ACHN (cell line): ENCODE measurements around the gene SMPD4.
"Not testable (repeated sequence)": the region's sequence is repeated elsewhere in the genome, so short reads cannot be mapped to it uniquely, and the experiment has no call there.

Source experiments
- DNase-seq: peaks from one replicate; pipeline ENCODE4 v3.0.0-alpha.2; 2015
- in situ Hi-C: cut with HindIII; loops from 2 replicates; pipeline ENCODE4 v1.10.0; 2017; ENCODE audit warnings: low sequenced_read_pairs, low pct_ligation_motif_present, low pct_unique_long_range_greater_than_20kb

The SMPD4 gene

GRCh38 chr2:130187859-130188792 lies 6.7 kb upstream of the SMPD4 start:
- DNase-seq, in situ Hi-C loops: not testable (repeated sequence)

- in situ Hi-C loops: no loop called here
Observed at GRCh38 chr2:130187268-130187667, 5.9 kb upstream of the SMPD4 start.

GRCh38 chr2:130186391-130186790 lies 5.0 kb upstream of the SMPD4 start:
- DNase-seq: no peak
- in situ Hi-C loops: no loop called here

More at GRCh38 chr2:130187268-130187667, 5.9 kb upstream of the SMPD4 start:
- no peak for DNase-seq

GRCh38 chr2:130185896-130186295 lies 4.5 kb upstream of the SMPD4 start:
- in situ Hi-C loops: no loop called here

GRCh38 chr2:130185436-130185835 lies 4.0 kb upstream of the SMPD4 start:
- no peak for DNase-seq
- in situ Hi-C loops: no loop called here

More at GRCh38 chr2:130185896-130186295, 4.5 kb upstream of the SMPD4 start:
- no peak for DNase-seq

GRCh38 chr2:130183512-130184373 lies 2.3 kb upstream of the SMPD4 start:
- no peak for DNase-seq
- in situ Hi-C loops: no loop called here

GRCh38 chr2:130182826-130183511 lies 1.6 kb upstream of the SMPD4 start:
- DNase-seq, in situ Hi-C loops: not testable (repeated sequence)

GRCh38 chr2:130181880-130182682 lies 679 bp upstream of the SMPD4 start, which contains the start of gene MZT2B:
MZT2B (plus strand) TSS chr2:130182262; CDS start chr2:130182283, 21 bp downstream.
- peak; percentile 84 for DNase-seq
- in situ Hi-C loops: not testable (repeated sequence)

GRCh38 chr2:130180404-130181324 lies 738 bp downstream of the SMPD4 start:
- DNase-seq: peak; percentile 20
- in situ Hi-C loops: not testable (repeated sequence)

GRCh38 chr2:130174866-130175265 lies 6.5 kb downstream of the SMPD4 start:
- in situ Hi-C loops, DNase-seq: not testable (repeated sequence)

- in situ Hi-C loops: no loop called here
- DNase-seq: no peak
Observed at GRCh38 chr2:130169896-130170295, 11.5 kb downstream of the SMPD4 start.

- DNase-seq, in situ Hi-C loops: not testable (repeated sequence)
Observed at GRCh38 chr2:130169163-130169562, 12.2 kb downstream of the SMPD4 start.

GRCh38 chr2:130166611-130167010 lies 14.8 kb downstream of the SMPD4 start:
- DNase-seq, in situ Hi-C loops: not testable (repeated sequence)

GRCh38 chr2:130165293-130166016 lies 15.9 kb downstream of the SMPD4 start:
- in situ Hi-C loops: no loop called here
- no peak for DNase-seq

- in situ Hi-C loops: no loop called here
- no peak for DNase-seq
Observed at GRCh38 chr2:130162968-130163367, 18.4 kb downstream of the SMPD4 start.

GRCh38 chr2:130162486-130162885 lies 18.9 kb downstream of the SMPD4 start:
- in situ Hi-C loops, DNase-seq: not testable (repeated sequence)
